Activated CD8-positive, alpha-beta memory T cell treated with anti-CD3 and anti-CD28 coated beads, Interleukin-2, amount 50 U/mL, for 48 hours (primary cell): ENCODE results near the gene ME3.
A peak's percentile ranks its signal among the peaks of the same experiment; 100 is the strongest.

Experiments
- DNase-seq: peaks from one replicate; pipeline ENCODE4 v3.0.0-alpha.2; 2020

Gene ME3

DNA sequence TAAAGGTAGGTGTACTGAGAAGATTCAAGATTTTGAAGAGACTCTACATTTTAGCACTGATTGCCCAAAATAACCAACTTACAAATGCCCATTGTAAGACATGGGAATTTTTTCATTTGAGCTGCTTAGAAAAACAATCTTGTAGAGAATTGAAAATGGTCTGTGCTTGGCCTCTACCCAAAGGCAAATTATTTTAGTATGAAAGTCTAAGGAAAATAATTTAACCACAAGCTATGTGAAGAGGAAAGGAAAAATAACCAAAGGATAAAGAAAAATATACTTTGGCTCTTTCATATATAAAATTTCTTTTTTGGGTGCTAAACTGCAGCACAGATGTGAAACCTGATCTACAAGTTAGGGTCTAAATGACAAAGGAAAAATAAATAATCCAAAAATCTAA, 54.9 kb downstream of the ME3 start:
- DNase-seq: no peak

DNA sequence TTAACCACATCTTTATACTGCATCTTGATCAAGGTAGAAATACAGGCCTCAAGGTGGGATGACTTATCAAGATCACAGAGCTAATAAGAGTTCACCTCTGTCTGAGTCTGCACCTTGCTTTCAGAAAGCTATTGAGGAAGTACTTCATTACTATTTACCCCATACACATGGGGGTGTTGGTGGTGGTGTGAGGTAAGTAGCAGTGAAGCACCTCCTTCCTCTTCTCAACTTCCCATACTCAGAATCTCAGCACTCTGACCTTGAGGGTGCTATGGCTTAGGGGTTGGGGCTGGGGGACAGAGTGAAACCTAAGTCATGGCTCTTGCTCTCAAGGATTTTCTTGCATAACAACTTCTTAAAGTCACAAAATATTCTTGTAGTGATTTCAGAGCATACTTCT, 56.9 kb downstream of the ME3 start:
- DNase-seq: no peak

DNA sequence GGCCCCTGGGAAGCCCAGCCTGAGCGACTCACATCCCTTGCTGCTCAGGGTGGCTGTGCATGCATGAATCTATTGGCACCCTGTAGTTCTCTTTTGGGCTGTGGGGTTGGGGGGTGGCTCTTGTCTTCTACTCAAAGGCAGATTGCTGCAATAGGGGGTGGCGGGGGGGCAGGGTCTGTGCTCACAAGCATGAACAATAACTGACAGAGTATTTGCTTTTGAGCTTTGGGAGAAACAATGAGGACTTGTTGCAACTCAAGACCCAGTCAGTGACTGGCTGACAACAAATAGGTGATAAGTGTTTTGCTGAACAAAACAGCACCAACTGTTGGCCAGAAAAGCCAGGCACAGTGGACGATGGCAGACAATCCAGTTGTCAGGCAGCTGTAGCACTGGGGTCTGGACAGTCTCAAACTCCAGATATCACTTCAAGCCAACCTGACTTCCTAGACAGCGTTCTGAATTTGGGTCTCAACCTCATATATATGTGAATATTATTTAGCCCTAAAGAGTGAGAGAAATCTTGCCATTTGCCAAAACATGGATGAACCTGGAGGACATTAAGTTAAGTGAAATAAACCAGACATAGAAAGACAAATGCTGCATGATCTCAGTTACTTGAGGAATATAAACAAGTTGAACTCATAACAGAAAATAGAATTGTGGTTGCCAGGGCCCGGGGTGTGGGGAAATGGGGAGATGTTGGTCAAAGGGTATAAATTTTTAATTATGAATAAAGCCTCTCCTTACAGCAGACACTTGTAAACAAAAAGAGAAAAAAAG, 61.7 kb downstream of the ME3 start:
- no peak for DNase-seq

DNA sequence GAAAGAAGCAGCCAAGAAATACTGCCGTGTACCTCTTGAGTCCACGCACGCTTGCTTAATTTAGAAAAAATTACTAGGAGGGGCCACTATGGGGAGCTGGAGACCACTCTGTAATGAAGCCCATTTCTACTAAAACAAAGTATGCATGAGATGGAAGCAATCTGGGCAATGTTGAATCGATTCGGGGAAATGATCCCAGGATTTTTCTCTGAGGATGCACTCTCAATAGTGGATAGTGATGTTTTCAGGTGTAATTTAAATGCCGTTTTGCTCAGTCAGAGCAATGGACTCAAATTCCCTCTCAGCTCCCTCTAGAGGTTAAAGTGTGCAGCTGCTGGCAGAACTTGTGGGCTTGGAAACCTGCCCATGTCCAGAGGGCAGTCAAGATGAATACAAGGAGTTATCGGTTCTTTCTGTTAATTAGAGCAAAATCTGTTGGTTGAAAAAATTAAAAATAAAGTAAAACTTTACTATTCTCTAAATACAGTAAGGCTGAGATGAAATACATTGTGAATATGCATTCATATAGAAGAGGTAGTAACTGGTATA, 64.1 kb downstream of the ME3 start:
- no peak for DNase-seq

DNA sequence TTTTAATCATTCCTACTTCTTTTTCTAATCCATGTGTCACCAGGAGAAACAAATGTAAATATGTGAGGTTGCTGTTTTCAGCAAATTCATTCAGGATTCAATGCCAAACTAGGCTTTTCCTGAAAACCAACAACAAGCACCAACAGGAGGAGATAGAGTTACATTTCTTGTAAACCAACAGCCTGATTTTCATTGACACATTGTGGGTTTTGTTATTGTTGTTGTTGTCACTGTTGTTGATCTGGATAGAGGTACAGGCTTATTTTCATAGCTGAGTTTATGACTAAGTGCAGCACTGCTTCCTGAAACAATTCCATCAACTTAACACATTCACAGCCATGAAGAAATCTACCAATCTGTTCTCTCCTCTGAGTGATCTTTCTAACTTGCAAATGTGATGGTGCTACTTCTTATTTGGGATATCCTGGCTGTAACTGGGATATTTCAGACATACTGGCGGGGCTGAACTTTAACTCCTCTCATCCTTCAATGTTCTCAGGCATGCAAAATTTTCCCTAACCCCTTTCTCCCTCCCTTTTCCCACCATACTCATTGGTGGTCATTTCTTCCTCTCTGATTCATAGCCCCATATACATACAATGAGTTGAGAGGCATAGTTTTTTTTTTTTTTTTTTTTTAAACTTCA, 65.5 kb downstream of the ME3 start:
- DNase-seq: no peak

DNA sequence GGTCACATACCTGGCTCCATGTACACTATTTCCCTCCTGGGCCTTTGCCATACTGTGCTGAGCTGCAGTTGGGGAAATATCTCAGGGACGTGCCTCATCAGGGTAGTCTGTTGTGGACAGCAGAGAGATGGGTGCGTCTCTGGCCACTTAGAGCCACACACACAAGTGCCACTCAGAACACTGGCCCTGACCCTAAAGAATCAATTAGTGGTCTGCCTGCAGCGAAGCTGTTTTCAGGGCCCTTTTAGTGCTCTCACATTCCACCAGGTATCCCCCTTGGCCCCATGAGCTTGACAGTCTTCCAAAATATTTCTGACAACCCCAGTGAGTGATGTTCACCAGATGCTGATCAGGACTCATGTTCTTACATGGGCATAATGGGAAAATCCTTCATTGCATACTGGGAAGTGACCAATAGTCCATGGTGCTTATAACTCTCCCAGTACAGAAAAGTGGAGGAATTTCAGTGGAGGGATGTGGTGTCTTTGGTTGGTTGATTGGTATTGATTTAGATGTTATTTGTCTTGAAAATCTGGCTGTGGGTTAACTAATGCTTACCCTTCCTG, 66.1 kb downstream of the ME3 start:
- no peak for DNase-seq

DNA sequence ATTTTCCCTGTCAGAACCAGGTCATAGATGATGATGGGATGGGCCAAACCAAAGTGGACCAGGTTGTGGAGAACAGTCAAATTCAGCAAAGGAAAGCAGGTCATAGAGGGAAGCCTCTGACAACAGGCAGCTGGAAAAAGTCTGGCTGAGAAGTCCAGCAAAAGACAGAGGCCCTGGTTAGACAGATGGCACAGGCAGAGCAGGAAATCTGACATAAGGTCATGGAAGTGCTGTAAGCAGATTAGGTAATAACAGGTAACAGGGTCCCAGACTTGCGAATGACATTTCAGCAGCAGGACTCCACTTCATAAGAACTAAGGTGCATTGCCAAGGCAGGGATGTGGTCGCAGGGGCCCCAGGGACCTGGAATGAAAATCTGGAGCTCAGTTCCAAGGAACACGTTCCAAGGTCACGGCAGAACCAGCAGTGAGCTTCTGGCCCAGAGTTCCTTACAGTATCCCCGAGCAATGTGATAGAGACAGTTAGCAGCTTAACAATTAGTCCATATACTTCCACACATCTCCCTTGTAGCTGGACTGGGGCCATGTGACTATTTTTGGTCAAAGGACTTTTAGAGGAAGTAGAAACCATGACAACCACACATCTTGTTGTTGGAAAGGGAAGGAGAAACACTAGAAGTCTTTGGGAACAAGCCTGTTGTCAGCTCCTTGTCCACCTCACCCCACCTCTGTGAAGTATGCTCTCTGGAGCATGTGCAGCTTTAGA, 75.4 kb downstream of the ME3 start:
- DNase-seq: no peak

DNA sequence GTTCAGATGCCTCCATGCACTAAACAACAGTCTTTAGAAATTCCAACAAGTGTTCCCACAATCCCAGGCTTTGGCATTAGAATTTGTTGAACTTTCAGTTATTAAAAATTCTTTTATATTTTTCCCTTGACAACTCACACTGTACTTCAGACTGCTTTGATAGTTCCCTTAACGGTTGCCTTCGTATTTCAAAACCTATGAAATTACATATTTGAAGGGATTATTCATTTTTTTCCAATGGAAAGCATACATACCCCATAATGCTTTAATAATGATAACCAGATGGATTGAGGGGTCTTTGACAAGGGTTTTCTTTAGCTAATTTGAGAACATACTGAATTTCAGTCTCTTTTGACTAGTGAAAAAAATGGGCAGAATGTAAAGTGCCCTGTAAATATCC, 76.5 kb downstream of the ME3 start:
- no peak for DNase-seq

DNA sequence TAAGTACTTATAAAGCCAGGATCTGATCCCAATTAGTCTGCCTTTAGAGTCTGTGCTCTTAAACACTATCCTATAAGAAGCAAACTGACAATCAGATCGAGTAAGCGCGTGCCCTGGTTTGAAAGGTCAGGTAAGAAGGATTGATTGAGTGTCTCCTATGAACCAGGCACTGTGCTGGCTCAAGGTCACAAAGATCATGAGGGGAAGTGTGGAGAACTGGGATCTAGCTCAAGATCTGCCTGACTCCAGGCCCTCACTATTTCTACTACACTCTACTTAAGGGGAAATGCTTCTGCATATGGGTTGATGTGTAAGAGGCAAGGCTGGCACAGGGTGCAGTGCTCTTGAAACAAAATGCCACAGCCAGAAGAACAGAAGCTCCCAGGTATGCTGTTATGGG, 77.0 kb downstream of the ME3 start:
- DNase-seq: no peak

DNA sequence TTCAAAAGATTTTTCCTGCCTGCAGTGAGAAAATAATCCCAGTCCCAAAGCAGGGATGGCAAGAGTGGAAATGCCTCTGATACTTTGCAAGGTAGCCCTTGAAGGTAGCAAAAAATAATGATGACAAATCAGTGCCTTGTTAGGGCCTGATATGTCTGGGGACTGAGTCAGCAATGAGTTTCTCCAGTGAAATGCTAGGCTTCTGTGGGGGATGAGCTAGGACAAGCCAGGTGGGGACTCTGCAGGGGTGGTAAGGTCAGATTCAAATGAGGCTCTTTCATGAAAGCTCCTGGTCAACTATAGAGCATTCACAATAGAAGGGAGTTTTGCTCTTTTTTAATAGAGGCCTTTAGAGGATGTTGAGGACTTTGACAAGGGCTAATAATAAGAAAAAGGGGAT, 77.7 kb downstream of the ME3 start:
- DNase-seq: no peak

DNA sequence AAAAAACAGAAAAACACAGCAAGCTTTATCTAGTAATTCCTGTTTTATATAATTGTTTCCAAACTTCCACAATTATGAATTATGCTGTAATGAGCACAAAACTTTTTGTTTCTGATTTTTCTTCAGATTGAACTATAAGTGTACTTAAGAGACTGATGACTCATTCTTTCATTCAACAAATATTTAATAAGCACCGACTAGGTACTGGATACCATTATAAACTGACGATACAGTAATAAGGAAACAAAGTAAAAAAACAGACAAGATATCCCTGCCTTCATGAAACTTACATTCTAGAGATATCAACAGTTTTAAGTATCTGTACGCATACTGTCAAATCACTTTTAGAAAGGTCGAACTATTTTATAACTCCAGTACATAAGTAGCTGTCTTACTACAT, 78.6 kb downstream of the ME3 start:
- DNase-seq: no peak

DNA sequence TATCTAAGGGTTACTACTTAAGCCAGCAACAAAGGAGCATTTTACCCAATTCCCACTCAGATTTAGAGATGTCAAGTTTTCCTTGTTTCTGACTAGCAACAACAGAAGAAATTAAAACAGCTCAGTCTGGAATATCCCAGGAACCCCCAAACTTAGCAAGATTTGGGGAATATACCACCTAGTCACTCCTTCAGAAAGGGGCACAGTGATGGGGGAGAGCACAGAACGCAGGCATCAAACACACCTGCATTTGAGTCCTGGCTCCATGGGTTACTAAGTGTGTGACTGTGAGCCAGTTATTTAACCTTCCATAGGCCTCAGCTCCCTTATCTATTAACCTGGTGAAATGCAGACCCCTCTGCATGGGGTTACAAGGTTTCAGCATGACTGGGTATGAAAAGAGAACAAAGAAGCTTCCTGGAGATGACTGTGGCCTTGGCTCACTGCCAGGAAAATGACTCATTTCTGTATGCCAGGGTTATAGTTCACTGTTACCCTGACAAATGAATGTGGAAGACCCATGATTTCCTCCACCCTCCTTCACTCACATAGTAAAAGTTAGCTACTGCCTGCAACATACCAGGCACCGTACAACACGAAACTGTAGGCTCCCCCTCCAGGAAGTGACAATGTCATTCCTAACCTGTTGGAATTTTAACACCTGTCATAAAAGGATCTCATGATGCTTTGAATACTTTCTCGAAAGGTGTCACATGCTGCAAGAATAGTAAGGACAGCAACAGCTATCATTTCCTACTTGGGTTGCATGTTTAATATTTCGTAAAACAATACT, 79.6 kb downstream of the ME3 start:
- DNase-seq: peak; percentile 92

DNA sequence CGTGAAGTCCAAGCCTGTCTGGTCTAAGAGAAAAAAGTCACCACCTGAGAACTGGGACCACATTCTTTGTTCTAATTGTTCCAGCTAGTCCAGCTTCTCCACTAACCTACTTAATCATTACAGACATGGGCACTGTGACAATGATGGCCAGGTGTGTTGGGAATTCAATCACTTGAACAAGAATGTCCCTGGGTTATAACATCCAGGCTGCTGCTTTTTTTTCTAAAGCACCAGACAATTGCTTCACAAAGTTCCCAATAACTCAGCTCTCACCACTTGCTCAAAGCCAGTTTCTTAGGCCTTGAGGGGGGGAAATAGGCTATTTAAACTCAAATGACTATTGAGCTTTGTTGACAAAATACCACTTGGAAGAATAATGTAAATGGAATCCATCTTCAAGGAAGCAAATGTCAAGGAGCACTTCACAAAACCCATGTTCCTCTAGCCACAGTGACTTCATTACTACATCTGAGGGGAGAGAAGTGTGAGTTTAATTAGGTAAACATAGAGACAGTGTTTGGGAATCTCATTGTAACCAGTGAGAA, 80.3 kb downstream of the ME3 start:
- DNase-seq: no peak

DNA sequence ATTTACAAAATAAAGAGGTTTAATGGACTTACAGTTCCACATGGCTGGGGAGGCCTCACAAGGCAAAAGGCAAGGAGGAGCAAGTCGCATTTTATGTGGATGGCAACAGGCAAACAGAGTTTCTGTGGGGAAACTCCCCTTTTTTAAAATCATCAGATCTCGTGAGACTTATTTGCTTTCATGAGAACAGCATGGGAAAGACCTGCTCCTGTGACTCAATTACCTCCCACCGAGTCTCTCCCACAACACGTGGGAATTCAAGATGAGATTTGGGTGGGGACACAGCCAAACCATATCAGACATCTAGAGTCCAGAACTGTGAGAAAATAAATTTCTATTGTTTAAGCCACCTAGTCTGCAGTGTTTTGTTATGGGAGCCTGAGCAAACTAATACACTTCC, 80.8 kb downstream of the ME3 start:
- DNase-seq: no peak

DNA sequence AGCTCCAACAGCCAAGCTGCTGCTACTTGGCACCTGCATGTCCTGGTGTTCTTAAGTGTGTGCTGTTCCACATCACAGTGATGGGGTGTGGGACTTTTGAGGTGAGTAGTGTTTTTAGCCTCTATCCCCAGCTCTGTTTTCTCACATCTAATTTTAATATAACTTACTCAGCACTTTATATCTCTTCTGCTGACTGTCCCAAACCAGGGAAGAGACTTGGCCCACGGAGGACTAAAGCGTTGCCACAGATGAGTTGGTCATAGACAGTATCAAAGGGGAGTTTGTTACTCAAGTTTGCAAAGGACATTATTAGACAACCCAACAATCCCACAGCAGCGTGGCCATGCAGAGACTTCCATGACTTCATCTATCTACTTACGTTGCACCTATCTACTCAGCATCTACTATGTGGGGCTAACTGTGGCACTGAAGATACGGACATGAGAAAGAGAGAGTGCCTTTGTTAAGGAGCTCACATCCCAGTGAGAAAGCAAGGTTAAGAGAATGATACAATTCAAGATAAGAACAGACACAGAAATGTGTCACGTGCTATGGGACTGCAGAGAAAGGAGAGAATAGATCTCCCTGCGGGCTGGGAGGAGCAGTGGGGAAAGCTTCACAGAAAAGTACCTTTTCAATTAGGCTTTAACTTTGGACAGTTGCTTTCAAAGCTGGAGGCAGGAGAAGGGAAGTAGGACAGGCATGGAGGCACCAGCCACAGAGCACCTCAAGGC, 82.4 kb downstream of the ME3 start:
- DNase-seq: no peak

DNA sequence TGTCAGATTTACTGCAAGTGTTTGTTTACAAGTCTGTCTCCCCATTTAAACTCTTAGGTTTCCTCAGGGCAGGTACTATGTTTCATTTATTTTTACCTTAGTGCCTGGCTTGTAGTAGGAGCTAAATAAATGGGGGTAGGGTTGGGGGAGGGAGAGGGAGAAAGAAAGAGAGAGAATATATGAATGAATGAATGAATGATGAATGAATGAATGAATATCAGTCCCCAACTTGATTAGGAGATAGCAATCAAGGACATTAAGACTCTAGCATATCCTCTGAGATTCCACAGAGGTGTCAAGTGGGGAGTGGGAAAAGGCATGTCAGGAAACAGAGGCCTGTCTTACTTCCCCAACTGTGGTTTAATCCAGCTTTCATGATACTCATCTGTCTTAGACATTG, 83.2 kb downstream of the ME3 start:
- DNase-seq: no peak

DNA sequence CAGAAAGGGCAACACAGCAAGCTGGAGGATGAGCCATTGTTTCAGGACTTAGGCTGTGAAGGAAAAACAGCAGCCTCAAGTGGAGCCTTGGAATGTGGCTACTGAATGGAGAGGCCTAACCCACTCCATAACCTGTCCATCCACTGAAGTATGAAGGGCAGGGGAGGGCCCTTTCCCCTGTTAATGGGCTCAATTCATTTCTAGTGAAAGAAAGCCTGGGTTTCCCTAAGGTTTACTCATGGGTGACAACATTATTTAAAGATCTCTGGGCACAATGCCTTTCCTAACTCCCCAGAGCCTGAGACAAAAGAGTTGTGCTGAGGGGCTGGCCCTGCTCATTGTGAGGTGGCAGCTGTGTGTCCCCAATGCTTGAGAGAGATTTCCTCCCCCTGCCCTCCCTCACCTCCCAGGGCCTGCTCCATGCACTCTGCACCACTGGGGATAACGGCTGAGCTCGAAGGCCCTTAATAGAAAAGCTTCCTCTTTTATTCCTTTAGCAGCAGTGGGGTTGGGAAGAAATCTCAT, 83.8 kb downstream of the ME3 start:
- DNase-seq: no peak

DNA sequence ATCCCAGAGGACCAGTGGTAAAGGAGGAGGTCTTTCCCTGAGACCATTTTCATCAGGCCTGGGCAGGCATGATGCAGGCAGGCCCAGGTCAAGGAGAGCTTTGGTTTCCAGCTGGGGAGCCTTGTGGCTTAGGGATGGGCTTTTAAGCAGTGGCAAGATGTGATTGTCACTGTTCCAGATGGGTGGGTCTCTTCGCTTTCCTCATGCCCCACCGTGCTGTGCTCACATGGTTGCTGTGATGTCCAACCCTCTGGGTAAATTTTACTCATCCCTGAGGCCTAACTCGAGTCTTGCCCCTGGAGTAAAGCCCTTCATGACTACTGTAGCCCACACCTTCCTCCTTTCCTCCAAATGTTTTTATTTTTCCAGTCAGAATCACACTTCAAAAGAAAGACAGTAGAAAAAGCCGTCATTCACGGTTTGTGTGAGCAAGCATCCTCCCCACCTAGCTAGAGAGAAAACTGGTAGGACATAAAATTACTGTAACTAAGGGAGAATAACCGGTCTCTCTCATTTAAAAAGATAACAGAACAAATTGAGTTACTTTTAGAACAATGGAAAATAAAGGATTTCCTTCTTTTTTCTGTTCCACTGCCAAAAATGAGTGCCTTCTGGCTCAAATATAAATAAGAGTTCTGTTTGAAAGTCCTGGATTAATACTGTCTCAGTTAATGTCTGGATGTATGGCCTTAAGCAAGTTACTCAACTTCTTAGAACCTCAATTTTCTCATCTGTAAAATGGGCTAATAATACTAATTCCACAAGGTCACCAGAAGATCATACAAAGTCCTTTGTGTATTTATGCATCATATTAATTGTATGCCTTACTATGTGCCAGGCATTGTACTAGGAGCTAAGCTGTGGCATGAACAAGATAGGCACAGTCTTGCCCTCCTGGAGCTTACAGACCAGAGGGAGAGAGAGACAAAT, 84.9 kb downstream of the ME3 start:
- no peak for DNase-seq

DNA sequence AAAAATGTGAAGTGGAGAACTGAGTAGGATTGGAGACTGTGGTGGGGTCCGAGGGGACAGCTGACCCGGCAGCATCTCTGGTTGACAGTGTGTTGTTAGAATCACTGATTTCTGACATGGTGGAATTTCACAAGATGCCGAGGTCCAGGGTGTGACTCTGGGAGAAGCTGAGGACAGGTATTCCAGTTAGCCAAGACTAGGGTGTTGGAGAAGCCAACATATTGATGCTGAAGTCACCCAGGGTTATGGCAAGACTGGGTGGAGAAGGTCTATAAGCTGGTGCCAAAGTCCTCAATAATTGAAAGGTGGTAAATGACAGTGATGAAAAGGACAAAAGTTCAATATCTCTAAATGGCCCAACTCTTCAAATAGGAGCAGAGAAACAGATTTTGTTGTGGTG, 86.1 kb downstream of the ME3 start:
- DNase-seq: no peak

DNA sequence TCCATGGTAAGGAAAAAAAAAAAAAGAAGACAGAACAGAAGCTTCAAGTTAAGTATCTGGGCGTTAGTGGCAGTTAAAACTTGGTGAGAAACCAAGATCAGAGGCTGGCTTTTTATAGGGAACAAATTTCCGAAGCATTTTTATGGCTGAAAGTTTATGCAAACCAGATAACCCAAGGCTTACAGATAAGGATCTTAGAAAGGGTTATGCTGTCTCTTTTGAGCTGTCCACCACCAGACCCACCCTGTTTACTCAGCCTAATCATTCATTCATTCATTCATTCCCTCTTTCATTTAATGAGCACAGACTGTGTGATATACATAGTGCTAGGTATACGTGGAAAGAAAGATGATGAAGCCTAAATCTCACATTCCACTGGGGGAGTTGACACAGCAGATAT, 89.5 kb downstream of the ME3 start:
- DNase-seq: no peak
